K562 (cell line): ENCODE results near the gene TBATA. TPM values are rescaled to one million over a fixed set of nuclear protein-coding genes. Genes with fewer than 3 reads are reported as not detected.

Source experiments
- BCOR ChIP-seq: fragments of 450-650 bp; IDR thresholded peaks from 2 replicates; pipeline ENCODE4 v1.6.1; 2016
- BDP1 ChIP-seq: IDR thresholded peaks from 3 replicates; pipeline ENCODE4 v1.6.1; 2011; ENCODE audit not compliant: insufficient read length, insufficient read depth
- CHD1 ChIP-seq: fragments of 200-600 bp; sonication (generic); IDR thresholded peaks from one replicate; pipeline ENCODE4 v1.6.1; 2012; ENCODE audit warnings: mild to moderate bottlenecking, moderate library complexity, low read length, inconsistent platforms
- EGR1 ChIP-seq: fragments of 450-650 bp; conservative IDR thresholded peaks from 2 replicates; pipeline ENCODE4 v1.6.1; 2017; ENCODE audit warnings: mild to moderate bottlenecking
- FOXP4 ChIP-seq: sonication (generic); formaldehyde crosslinking; IDR thresholded peaks from 2 replicates; pipeline ENCODE4 v1.8.0; 2022; ENCODE audit warnings: mild to moderate bottlenecking, missing genetic modification reagents, borderline replicate concordance
- HDAC1 ChIP-seq, 2 experiments: fragments of 450-650 bp; IDR thresholded peaks; 2 replicates each; pipeline ENCODE4 v1.6.1; 2016 to 2017; ENCODE audit warnings: inconsistent platforms in 1 of 2, mild to moderate bottlenecking in 1 of 2, moderate library complexity in 1 of 2
- HINFP ChIP-seq: fragments of 450-650 bp; conservative IDR thresholded peaks from 2 replicates; pipeline ENCODE4 v1.6.1; 2016; ENCODE audit warnings: missing genetic modification characterization, low read depth, mild to moderate bottlenecking, control low read depth, missing compliant biosample characterization
- NFRKB ChIP-seq: fragments of 450-650 bp; IDR thresholded peaks from 2 replicates; pipeline ENCODE4 v1.6.1; 2016; ENCODE audit warnings: low read depth
- PCBP1 ChIP-seq: fragments of 200-400 bp; formaldehyde crosslinking; IDR thresholded peaks from 2 replicates; pipeline ENCODE4 v1.6.1; 2018; ENCODE audit warnings: mild to moderate bottlenecking, low read depth, low read length; ENCODE audit not compliant: poor library complexity, severe bottlenecking
- PHB ChIP-seq: fragments of 250-450 bp; sonication (Bioruptor Pico); IDR thresholded peaks from 2 replicates; pipeline ENCODE4 v1.5.0; 2021
- THRAP3 ChIP-seq: fragments of 450-650 bp; IDR thresholded peaks from 2 replicates; pipeline ENCODE4 v1.6.1; 2016; ENCODE audit warnings: mild to moderate bottlenecking, inconsistent platforms, borderline replicate concordance
- XRCC5 ChIP-seq: fragments of 200-400 bp; formaldehyde crosslinking; IDR thresholded peaks from 2 replicates; pipeline ENCODE4 v1.6.1; 2017; ENCODE audit warnings: low read depth, mild to moderate bottlenecking, low read length
- ZBTB1 ChIP-seq: sonication (generic); formaldehyde crosslinking; IDR thresholded peaks from 2 replicates; pipeline ENCODE4 v1.8.1; 2023; ENCODE audit warnings: missing genetic modification reagents, low read depth, mild to moderate bottlenecking, borderline replicate concordance
- ZKSCAN1 ChIP-seq: fragments of 150-350 bp; IDR thresholded peaks from 2 replicates; pipeline ENCODE4 v1.6.1; 2016; ENCODE audit warnings: low read depth, low read length
- ZNF778 ChIP-seq: fragments of 450-650 bp; formaldehyde crosslinking; IDR thresholded peaks from 2 replicates; pipeline ENCODE4 v1.4.0; 2020; ENCODE audit warnings: mild to moderate bottlenecking, moderate library complexity
- polyA plus RNA-seq, 8 experiments: library from polyadenylated mRNA; depleted of rRNA in 4 of 8; stranded (reverse) in 5 of 8; unstranded in 3 of 8; fragments of >200 nt; fragmentation: Nextera tagmentation in 2 of 8; fragmentation: Illumina TruSeq in 1 of 8; extraction: Ambion mirVana in 2 of 8; extraction: Trizol in 1 of 8; gene quantifications; 2 replicates each; pipeline versions ENCODE4 v1.2.1 to v1.2.3, GENCODE V29; 2011 to 2014; ENCODE audit warnings: inconsistent platforms in 1 of 8, missing spikeins in 1 of 8
- total RNA-seq, 7 experiments: library from RNA; depleted of rRNA in 6 of 7; stranded (reverse); fragments of >200 nt in 6 of 7; fragmentation: Illumina TruSeq in 2 of 7; extraction: Trizol in 2 of 7; gene quantifications; 2 replicates each; pipeline versions ENCODE4 v1.2.1 to v1.2.3, GENCODE V29; 2011 to 2021; ENCODE audit warnings: low replicate concordance in 1 of 7
- TF ChIP-seq, protein P1 (sequence below): fragments of 450-650 bp; IDR thresholded peaks from one replicate; pipeline ENCODE4 v1.6.1; 2018; ENCODE audit warnings: mild to moderate bottlenecking, moderate library complexity; ENCODE audit not compliant: partially characterized antibody

The TBATA gene
- total and polyA plus RNA-seq, 9 of the 15 experiments (the other 6 are each of a cell fraction or from before 2014, with no cell fraction given): not detected

- TF ChIP-seq FOXP4 (CRISPR knock-in tag): no peak
- TF ChIP-seq PCBP1: no peak
- no peak for TF ChIP-seq PHB
- no peak for TF ChIP-seq XRCC5
- TF ChIP-seq, protein P1, sequence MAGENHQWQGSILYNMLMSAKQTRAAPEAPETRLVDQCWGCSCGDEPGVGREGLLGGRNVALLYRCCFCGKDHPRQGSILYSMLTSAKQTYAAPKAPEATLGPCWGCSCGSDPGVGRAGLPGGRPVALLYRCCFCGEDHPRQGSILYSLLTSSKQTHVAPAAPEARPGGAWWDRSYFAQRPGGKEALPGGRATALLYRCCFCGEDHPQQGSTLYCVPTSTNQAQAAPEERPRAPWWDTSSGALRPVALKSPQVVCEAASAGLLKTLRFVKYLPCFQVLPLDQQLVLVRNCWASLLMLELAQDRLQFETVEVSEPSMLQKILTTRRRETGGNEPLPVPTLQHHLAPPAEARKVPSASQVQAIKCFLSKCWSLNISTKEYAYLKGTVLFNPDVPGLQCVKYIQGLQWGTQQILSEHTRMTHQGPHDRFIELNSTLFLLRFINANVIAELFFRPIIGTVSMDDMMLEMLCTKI: no peak
- no peak for TF ChIP-seq ZNF778
- TF ChIP-seq HDAC1 (IDR thresholded peaks at IDR 0.05): no peak; a peak in 1 of 4 replicates
- no peak for TF ChIP-seq ZBTB1
- no peak for TF ChIP-seq THRAP3
- peak; percentile 77 for TF ChIP-seq NFRKB
- 0 out of 2 replicates have a peak, but pooled peaks have one; percentile 34 for TF ChIP-seq BCOR
- TF ChIP-seq BDP1: no peak
- peak; percentile 62 for TF ChIP-seq CHD1
- TF ChIP-seq ZKSCAN1: no peak
- TF ChIP-seq EGR1: 0 out of 2 replicates have a peak, but pooled peaks have one; percentile 36
- TF ChIP-seq HINFP (tag): peak; percentile 42
Measured at GRCh38 chr10:70742537-70743429, 42.4 kb downstream of the TBATA start (continued).
